ENCODE results near the gene LRRC40. TPM values are rescaled to one million over a fixed set of nuclear protein-coding genes. Genes with fewer than 3 reads are reported as not detected.
"Not testable (repeated sequence)": the region's sequence is repeated elsewhere in the genome, so short reads cannot be mapped to it uniquely, and the experiment has no call there.

Gene LRRC40
- total RNA-seq, 1 experiment from 2014 or later = 26.9 TPM

GRCh38 chr1:70202173-70202758 is 3.1 kb downstream of the LRRC40 start:
- no peak for DNase-seq (ENCODE audit: low read depth)

- no peak for DNase-seq (ENCODE audit: low read depth)
Measured at GRCh38 chr1:70200065-70200464, 5.3 kb downstream of the LRRC40 start.

DNA sequence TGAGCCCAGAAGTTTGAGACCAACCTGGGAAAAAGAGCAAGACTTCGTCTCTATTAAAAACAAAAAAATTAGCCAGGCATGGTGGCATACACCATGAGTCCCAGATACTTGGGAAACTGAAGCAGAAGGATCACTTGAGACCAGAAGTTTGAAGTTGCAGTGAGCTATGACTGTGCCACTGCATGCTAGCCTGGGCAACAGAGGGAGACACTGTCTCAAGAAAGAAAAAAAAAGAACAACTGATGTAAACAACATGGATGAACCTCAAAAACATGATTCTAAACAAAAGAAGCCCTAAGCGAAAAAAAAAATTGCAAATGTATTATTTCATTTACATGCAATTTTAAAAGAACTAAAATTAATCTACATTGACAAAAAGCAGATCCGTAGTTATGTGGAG is 9.0 kb downstream of the LRRC40 start:
- no peak for DNase-seq (ENCODE audit: low read depth)

GRCh38 chr1:70195342-70195741 is 10.0 kb downstream of the LRRC40 start:
- DNase-seq (ENCODE audit: low read depth) = no peak

DNA sequence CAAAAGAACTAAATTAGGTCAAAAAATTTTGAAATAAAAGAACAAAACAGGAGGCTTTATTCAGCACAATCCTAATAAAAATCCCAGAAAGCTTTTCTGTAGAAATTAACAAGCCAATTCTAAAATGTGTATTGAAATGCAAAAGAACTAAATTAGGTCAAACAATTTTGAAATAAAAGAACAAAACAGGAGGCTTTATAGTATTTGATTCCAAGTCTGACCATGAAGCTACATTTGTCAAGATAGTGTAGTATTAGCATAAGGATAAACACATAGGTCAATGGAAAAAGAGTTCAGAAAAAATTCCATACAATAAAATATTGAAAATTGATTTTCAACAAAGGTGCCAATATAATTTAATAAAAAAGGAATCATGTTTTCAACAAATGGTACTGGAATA is 10.8 kb downstream of the LRRC40 start:
- DNase-seq (ENCODE audit: low read depth) = no peak

DNA sequence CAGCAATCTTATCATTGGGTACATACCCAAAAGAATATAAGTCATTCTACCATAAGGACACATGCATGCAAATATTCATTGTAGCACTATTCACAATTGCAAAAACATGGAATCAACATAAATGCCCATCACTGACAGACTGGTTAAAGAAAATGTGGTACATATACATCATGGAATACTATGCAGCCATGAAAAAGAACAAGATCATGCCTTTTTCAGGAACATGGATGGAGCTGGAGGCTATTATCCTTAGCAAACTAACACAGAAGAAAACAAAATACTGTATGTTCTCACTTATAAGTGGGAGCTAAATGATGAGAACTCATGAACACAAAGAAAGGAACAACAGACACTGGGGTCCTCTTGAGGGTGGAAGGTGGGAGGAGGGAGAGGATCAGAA is 12.9 kb downstream of the LRRC40 start:
- DNase-seq (ENCODE audit: low read depth) = not testable (repeated sequence)

GRCh38 chr1:70190180-70190579 is 15.2 kb downstream of the LRRC40 start:
- no peak for DNase-seq (ENCODE audit: low read depth)

GRCh38 chr1:70188522-70188921 is 16.9 kb downstream of the LRRC40 start:
- DNase-seq (ENCODE audit: low read depth) = no peak

DNA sequence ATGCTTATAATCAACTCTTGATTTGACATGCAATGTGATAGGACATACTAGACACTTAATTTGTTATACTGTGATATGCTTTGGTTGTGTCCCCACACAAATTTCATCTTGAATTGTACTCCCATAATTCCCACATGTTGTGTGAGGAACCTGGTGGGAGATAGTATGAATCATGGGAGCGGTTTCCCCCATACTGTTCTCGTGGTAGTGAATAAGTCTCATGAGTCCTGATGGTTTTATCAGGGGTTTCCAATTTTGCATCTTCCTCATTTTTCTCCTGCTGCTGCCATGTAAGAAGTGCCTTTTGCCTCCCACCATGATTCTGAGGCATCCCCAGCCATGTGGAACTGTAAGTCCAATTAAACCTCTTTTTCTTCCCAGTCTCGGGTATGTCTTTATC is 20.2 kb downstream of the LRRC40 start:
- not testable (repeated sequence) for DNase-seq (ENCODE audit: low read depth)

DNA sequence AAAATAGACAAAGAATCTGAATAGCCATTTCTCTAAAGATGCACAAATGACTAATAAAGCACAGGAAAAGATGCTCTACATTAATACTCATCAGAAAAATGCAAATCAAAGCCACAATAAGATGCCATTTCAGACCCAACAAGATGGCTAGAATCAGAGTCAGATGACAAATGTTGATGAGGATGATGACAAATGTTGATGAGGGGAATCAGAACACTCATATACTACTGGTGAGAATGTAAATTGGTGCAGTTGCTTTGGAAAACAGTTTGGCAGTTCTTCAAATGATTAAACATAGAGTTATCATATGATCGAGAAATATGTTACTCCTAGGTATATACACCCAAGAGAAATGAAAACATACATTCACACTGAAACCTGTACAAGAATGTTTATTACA is 33.9 kb downstream of the LRRC40 start:
- no peak for DNase-seq (ENCODE audit: low read depth)

- DNase-seq (ENCODE audit: low read depth) = no peak
Measured at GRCh38 chr1:70169018-70169839, 36.1 kb downstream of the LRRC40 start.

- DNase-seq (ENCODE audit: low read depth) = no peak
Measured at GRCh38 chr1:70168283-70168682, 37.1 kb downstream of the LRRC40 start.

- no peak for DNase-seq (ENCODE audit: low read depth)
Measured at GRCh38 chr1:70164350-70164749, 41.0 kb downstream of the LRRC40 start.

DNA sequence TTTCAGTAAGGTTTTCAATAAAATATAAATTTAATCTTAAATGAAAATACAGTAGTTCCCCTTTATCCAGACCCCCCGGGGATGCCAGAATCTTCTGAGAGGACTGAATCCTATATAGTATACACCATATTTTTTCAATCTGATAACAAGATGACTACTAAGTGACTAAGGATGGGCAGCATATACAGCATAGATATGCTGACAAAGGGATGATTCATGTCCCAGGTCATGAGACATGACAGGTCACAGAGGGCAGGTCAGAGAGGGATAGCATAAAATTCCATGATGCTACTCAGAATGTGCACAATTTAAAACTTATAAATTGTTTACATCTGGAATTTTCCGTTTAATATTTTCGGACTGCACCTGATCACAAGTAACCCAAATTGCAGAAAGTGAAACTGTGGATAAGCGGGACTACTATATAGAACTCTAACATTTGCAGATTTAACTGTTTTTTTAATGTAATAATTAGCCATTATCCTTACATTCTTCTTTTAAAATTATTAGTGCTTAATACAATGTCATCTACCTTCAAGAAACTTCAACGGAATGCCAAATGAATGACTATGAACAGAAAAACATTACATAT is 48.8 kb downstream of the LRRC40 start:
- DNase-seq (ENCODE audit: low read depth) = peak; percentile 46

- DNase-seq (ENCODE audit: low read depth) = no peak
Measured at GRCh38 chr1:70153739-70154138, 51.6 kb downstream of the LRRC40 start.

- no peak for DNase-seq (ENCODE audit: low read depth)
Measured at GRCh38 chr1:70150444-70150843, 54.9 kb downstream of the LRRC40 start.

GRCh38 chr1:70146488-70146887 is 58.9 kb downstream of the LRRC40 start:
- DNase-seq (ENCODE audit: low read depth) = peak; percentile 55

GRCh38 chr1:70143048-70143659 is 62.2 kb downstream of the LRRC40 start:
- peak; percentile 24 for DNase-seq (ENCODE audit: low read depth)

GRCh38 chr1:70142075-70142474 is 63.3 kb downstream of the LRRC40 start:
- DNase-seq (ENCODE audit: low read depth) = no peak

- DNase-seq (ENCODE audit: low read depth) = peak; percentile 40
Measured at GRCh38 chr1:70140894-70141293, 64.5 kb downstream of the LRRC40 start.

DNA sequence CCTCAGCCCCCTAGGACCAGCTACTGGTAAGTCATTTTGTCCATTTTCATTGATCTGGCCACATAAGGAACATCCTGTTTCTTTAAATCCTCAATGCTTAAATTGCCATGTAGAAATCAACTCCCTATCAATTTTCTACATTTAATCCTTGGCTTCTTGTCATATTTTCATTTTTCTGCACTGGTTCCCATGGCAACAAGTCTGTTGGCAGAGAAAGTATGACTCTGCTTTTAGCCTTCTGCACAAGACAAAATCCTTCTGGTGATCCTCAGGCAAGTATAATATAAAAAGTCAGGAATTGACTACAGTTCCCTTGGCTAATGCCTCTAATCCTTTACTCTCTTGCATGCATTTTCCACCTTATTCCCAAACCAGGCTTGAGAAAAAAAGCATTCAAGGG is 65.0 kb downstream of the LRRC40 start:
- DNase-seq (ENCODE audit: low read depth) = peak; percentile 28

DNA sequence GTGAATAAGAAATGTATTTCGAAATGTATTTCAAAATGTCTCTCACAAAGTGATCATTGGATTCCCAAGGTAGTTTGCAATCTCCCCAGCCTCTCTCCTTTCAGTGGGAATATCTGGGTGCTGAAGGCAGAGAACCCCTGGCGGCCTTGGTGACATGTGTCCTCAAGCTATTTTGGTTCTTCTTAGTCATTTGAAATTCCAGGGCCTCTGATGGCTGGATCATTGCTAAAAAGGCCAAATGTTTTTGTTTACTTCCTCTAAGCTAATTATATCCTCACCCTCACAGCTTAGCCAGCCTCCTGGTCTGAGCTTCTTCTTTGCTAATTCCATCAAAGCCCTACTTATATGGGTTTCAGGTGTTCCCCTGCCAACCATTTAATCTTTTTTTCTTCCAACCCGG is 71.2 kb downstream of the LRRC40 start:
- DNase-seq (ENCODE audit: low read depth) = peak; percentile 6

DNA sequence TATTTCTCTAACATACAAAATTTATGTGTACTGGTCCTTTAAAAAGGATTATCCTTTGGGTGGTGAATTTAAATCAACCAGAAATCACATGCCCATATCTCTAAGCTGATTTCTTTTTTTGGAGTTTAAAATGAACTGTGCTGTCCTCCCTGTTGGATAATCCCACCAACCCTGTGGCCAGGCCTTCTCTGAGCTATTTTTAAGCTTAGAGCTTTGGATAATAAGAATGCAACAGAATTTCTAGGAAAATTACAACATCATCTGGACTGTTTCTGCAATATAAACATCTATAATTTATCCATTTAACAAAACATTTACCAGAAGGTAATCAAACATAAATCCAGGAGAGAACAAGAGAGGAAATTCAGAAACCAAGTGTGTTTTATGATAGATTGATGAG is 88.3 kb downstream of the LRRC40 start:
- no peak for DNase-seq (ENCODE audit: low read depth)

Data from M059J (cell line).